HPDE6-E6E7 (cell line): Measurements from ENCODE around the gene CCDC74B.
"Not testable (repeated sequence)": the region's sequence is repeated elsewhere in the genome, so short reads cannot be mapped to it uniquely, and the experiment has no call there.

Experiments
- DNase-seq: peaks from one replicate; pipeline ENCODE4 v3.0.0; 2011; ENCODE audit warnings: missing footprints; ENCODE audit errors: extremely low spot score

Gene CCDC74B

GRCh38 chr2:130150181-130151144 is 5.6 kb upstream of the CCDC74B start:
- no peak for DNase-seq

GRCh38 chr2:130148515-130148914 is 3.6 kb upstream of the CCDC74B start:
- not testable (repeated sequence) for DNase-seq

GRCh38 chr2:130143266-130144039 is 1.5 kb downstream of the CCDC74B start:
- DNase-seq = not testable (repeated sequence)

GRCh38 chr2:130142396-130143265 is 2.3 kb downstream of the CCDC74B start:
- not testable (repeated sequence) for DNase-seq

GRCh38 chr2:130141645-130142370 is 3.1 kb downstream of the CCDC74B start:
- not testable (repeated sequence) for DNase-seq

GRCh38 chr2:130141002-130141401 is 3.9 kb downstream of the CCDC74B start:
- not testable (repeated sequence) for DNase-seq

GRCh38 chr2:130140516-130140915 is 4.4 kb downstream of the CCDC74B start:
- not testable (repeated sequence) for DNase-seq

GRCh38 chr2:130139331-130140280 is 5.3 kb downstream of the CCDC74B start:
- DNase-seq = not testable (repeated sequence)

- DNase-seq = not testable (repeated sequence)
Measured at GRCh38 chr2:130138841-130139251, 6.1 kb downstream of the CCDC74B start.

GRCh38 chr2:130138326-130138725 is 6.6 kb downstream of the CCDC74B start:
- not testable (repeated sequence) for DNase-seq

- DNase-seq = not testable (repeated sequence)
Measured at GRCh38 chr2:130137118-130137517, 7.8 kb downstream of the CCDC74B start.

- DNase-seq = not testable (repeated sequence)
Measured at GRCh38 chr2:130136546-130136945, 8.4 kb downstream of the CCDC74B start.

- no peak for DNase-seq
Measured at GRCh38 chr2:130135692-130136541, 9.0 kb downstream of the CCDC74B start.

- DNase-seq = not testable (repeated sequence)
Measured at GRCh38 chr2:130129120-130129829, 15.6 kb downstream of the CCDC74B start, which contains the start of gene POTEF. POTEF (minus strand) TSS chr2:130129222; CDS start chr2:130120515, 8,707 bp downstream.

GRCh38 chr2:130128464-130128863 is 16.4 kb downstream of the CCDC74B start:
- DNase-seq = not testable (repeated sequence)

GRCh38 chr2:130127726-130128125 is 17.2 kb downstream of the CCDC74B start:
- not testable (repeated sequence) for DNase-seq

- DNase-seq = not testable (repeated sequence)
Measured at GRCh38 chr2:130120924-130121323, 24.0 kb downstream of the CCDC74B start.
